Loucy (cell line): ENCODE results near the gene RIMS1.

Experiments
- H2AFZ ChIP-seq: fragments of 200-600 bp; sonication (generic); 2 replicates; pipeline ENCODE4 v1.6.0; 2016; ENCODE audit warnings: antibody characterized with exemption, mild to moderate bottlenecking, low read length, moderate library complexity
- H3F3A ChIP-seq: fragments of 200-600 bp; 2 replicates; pipeline ENCODE4 v1.6.0; 2016; ENCODE audit warnings: antibody characterized with exemption, low read depth, mild to moderate bottlenecking
- H3K27me3 ChIP-seq: fragments of 200-600 bp; sonication (generic); 2 replicates; pipeline ENCODE4 v1.6.1; 2014; ENCODE audit warnings: low read length, mild to moderate bottlenecking; ENCODE audit not compliant: insufficient read depth, poor library complexity, severe bottlenecking
- H3K36me3 ChIP-seq: fragments of 200-600 bp; sonication (generic); 2 replicates; pipeline ENCODE4 v1.6.1; 2016; ENCODE audit warnings: low read length; ENCODE audit not compliant: insufficient read depth
- H3K4me1 ChIP-seq: fragments of 200-600 bp; sonication (generic); 2 replicates; pipeline ENCODE4 v1.5.1; 2014; ENCODE audit warnings: low read length, mild to moderate bottlenecking; ENCODE audit not compliant: insufficient read depth, poor library complexity, severe bottlenecking
- H3K4me2 ChIP-seq: fragments of 200-600 bp; sonication (generic); 2 replicates; pipeline ENCODE4 v1.6.0; 2014; ENCODE audit warnings: antibody characterized with exemption, low read length, low read depth, mild to moderate bottlenecking; ENCODE audit not compliant: poor library complexity, severe bottlenecking
- H3K4me3 ChIP-seq: fragments of 200-600 bp; sonication (generic); 2 replicates; pipeline ENCODE4 v1.5.1; 2014; ENCODE audit warnings: low read length, mild to moderate bottlenecking, mixed read lengths; ENCODE audit not compliant: poor library complexity, severe bottlenecking
- H3K79me2 ChIP-seq: fragments of 200-600 bp; sonication (generic); 2 replicates; pipeline ENCODE4 v1.6.1; 2014; ENCODE audit warnings: low read length; ENCODE audit not compliant: insufficient read depth
- H3K9ac ChIP-seq: fragments of 200-600 bp; sonication (generic); 2 replicates; pipeline ENCODE4 v1.6.0; 2014; ENCODE audit warnings: mild to moderate bottlenecking, low read depth, low read length, moderate library complexity; ENCODE audit not compliant: poor library complexity, severe bottlenecking
- H3K9me2 ChIP-seq: fragments of 200-600 bp; sonication (generic); replicated peaks from 2 replicates; pipeline ENCODE4 v1.6.1; 2016; ENCODE audit warnings: low read depth, low read length, mixed read lengths
- H3K9me3 ChIP-seq: fragments of 200-600 bp; sonication (generic); 2 replicates; pipeline ENCODE4 v1.6.1; 2014; ENCODE audit warnings: mild to moderate bottlenecking, antibody characterized with exemption, low read length, low read depth; ENCODE audit not compliant: insufficient read depth
- H4K20me1 ChIP-seq: fragments of 200-600 bp; sonication (generic); 2 replicates; pipeline ENCODE4 v1.6.0; 2014; ENCODE audit warnings: antibody characterized with exemption, low read length, mild to moderate bottlenecking; ENCODE audit not compliant: insufficient read depth, poor library complexity, severe bottlenecking
- CTCF ChIP-seq: fragments of 200-600 bp; sonication (generic); conservative IDR thresholded peaks from 2 replicates; pipeline ENCODE4 v1.5.1; 2014; ENCODE audit warnings: mild to moderate bottlenecking, antibody characterized with exemption, low read length
- EZH2phosphoT487 ChIP-seq: fragments of 200-600 bp; IDR thresholded peaks from 2 replicates; pipeline ENCODE4 v1.6.1; 2018; ENCODE audit warnings: antibody characterized with exemption, mild to moderate bottlenecking, moderate library complexity, borderline replicate concordance

Gene RIMS1

DNA sequence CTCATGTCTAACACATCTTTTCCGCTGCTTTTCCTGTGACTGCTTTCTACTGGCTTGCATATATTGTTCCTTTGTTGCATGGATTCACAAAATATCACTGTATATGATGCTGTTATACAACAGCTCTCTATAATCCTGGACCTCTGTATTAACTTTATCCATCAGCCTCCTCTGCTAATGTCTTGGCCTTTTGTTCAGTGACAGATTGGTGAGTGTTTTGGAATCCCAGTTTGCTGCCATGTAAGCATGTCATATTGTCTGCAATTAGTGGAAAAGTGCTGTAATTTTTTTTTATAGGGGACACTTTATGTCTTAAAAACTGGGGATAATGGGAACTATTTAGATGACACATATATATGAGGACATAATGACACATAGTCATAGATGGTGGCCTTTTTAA is 3.0 kb downstream of the RIMS1 start:
- no peaks in the 10 kb centered on the region for H4K20me1 ChIP-seq
- H3F3A ChIP-seq: no peaks in the 10 kb centered on the region
- H3K9ac ChIP-seq: no peak overlapping the region
- no peak overlapping the region for H2AFZ ChIP-seq
- no peaks in the 10 kb centered on the region for H3K9me3 ChIP-seq
- no peak overlapping the region for H3K4me3 ChIP-seq
- H3K27me3 ChIP-seq: no peaks in the 10 kb centered on the region
- no peak overlapping the region for H3K4me2 ChIP-seq
- TF ChIP-seq EZH2phosphoT487: no peak
- no peak for TF ChIP-seq CTCF
- H3K4me1 ChIP-seq: no peaks in the 10 kb centered on the region
- H3K79me2 ChIP-seq: no peaks in the 10 kb centered on the region
- no peaks in the 10 kb centered on the region for H3K36me3 ChIP-seq
- no peaks in the 10 kb centered on the region for H3K9me2 ChIP-seq

- Histone ChIP-seq H3F3A (no peaks in the 10 kb centered on the region), H3K9ac (no peak overlapping the region), H3K36me3 (no peaks in the 10 kb centered on the region), H3K27me3 (no peaks in the 10 kb centered on the region), H3K4me3 (no peak overlapping the region), H3K79me2 (no peaks in the 10 kb centered on the region), H4K20me1 (no peaks in the 10 kb centered on the region), H3K9me2 (no peaks in the 10 kb centered on the region), H3K9me3 (no peaks in the 10 kb centered on the region), H2AFZ (no peak overlapping the region), H3K4me1 (no peaks in the 10 kb centered on the region), H3K4me2 (no peak overlapping the region)
- TF ChIP-seq CTCF (no peak), EZH2phosphoT487 (no peak)
These were observed 6.3 kb downstream of the RIMS1 start for GRCh38 chr6:71892641-71893040.

GRCh38 chr6:71900642-71901041 is 14.3 kb downstream of the RIMS1 start:
- Histone ChIP-seq H3K4me2 (no peak overlapping the region), H3K36me3 (no peaks in the 10 kb centered on the region), H3K27me3 (no peaks in the 10 kb centered on the region), H2AFZ (no peak overlapping the region), H3K9ac (no peak overlapping the region), H3K4me3 (no peak overlapping the region), H4K20me1 (no peaks in the 10 kb centered on the region), H3K9me2 (no peaks in the 10 kb centered on the region), H3K9me3 (no peaks in the 10 kb centered on the region), H3K4me1 (no peaks in the 10 kb centered on the region), H3K79me2 (no peaks in the 10 kb centered on the region), H3F3A (no peaks in the 10 kb centered on the region)
- TF ChIP-seq EZH2phosphoT487: no peak
- no peak for TF ChIP-seq CTCF
